ENCODE data around the gene ENC1.

- TF ChIP-seq ZFP36 (IDR thresholded peaks at IDR 0.05; ENCODE audit: borderline replicate concordance, partially characterized antibody), result no peak
- TF ChIP-seq CTCF (IDR thresholded peaks at IDR 0.05), result no peak
- TF ChIP-seq ZC3H11A (IDR thresholded peaks at IDR 0.05), result no peak
- TF ChIP-seq RAD21 (conservative IDR thresholded peaks at IDR 0.05 in 1 of 2, IDR thresholded peaks at IDR 0.05 in 1 of 2), result no peak
- no peak for TF ChIP-seq RFX5 (IDR thresholded peaks at IDR 0.05)
These were observed 30.0 kb upstream of the ENC1 start for GRCh38 chr5:74670396-74671038.

All from A549 (cell line).